Bone marrow (tissue), 2 donors: ENCODE measurements around the gene PACC1.

Experiments
- DNase-seq, 2 donors: peaks; one replicate each; lab custom pipeline; 2025; lab: John Stamatoyannopoulos, UW

The PACC1 gene

GRCh38 chr1:212414328-212415106 is at the start of gene PACC1:
Gene PACC1, minus strand, starts transcription at chr1:212414886. Its CDS starts 129 bp downstream, at chr1:212414757.
- peak; percentile 75 to 95 for DNase-seq

DNA sequence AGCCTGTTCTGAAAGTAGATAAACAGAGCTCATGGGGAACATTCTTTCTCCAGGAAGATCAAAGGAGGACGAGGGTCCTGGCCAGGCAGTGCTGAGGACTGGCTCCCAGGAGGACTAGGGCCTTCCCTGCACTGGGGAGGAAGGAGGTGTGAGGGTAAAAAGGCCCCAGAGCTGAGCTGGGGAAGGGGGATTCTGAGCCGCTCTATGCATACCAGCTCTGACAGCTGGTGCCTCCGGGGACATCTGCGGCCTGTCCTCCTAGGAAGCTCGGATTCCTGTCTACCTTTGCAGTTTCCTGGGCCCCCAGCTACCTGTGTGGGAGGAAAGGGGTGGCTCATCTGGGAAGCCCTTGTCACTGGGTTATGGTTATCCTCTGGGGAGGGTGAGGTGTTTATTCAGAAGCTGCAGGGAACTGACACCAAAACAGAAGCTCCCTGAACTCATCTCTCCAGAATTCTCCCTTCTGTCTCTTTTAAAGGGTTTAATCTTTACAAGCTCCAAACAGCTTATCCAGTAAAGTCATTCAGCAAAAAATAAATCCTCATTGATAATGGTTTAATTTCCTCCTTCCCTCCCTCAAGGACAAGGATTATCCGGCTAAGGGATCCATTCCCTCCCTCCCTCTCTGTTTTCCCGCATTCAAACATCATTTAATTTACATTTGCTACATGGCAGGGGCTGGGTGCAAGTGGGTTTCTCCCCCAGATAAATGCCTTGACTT is 49.0 kb upstream of the PACC1 start:
- no peak for DNase-seq

DNA sequence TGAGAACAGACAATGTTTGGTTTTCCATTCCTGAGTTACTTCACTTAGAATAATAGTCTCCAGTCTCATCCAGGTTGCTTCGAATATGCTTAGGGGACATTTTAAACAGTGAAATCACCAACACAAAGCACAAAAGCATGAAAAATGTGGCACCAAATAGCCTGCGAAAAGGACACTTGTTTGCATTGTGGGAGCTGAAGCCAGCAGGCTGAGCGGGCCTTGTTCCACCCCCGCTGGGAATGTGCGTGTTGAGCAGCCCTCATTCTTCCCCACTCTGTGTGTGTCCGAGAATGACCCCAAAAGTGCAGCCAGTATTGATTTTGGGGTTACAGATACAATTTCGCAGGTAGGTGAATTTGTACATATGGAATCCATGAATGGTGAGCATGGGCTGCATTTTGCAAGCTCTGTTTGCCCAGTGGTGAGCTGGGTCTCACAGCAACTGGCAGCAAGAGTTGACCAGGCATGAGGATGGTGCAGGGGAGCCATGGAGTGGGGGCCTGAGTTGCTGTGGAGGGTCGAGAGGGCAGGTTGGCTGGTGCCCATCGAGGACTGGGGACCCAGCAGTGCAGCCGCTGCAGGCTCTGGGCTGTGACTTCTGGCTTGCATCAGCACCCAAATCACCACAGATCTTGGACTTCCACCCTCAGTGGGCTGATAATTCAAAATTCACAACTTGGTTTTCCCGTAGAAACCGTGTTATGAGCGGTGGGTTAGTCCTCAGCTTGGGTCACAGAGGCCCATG is 47.4 kb upstream of the PACC1 start:
- DNase-seq = no peak

GRCh38 chr1:212460376-212460775 is 45.7 kb upstream of the PACC1 start:
- no peak for DNase-seq

- DNase-seq = no peak
Measured at GRCh38 chr1:212459656-212460055, 45.0 kb upstream of the PACC1 start.

DNA sequence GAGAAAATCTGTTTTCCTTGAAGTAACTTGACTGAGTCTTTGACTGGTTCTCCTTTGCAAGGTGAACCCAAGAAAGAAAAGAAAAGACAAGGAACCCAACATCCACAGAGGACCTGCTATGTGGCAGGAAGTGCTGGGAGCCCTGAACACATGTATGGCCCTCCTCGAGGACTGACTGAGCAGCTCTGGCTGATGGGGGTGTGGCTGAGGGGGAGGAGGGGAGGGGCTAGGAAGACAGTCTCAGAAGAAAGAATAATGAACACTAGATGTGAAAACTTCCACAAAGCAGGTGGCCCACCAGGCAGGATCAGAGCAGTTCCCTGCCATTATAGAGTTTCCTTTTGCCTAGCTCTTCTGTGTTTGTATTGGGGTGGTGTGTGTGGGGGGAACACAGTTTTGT is 44.1 kb upstream of the PACC1 start:
- no peak for DNase-seq

GRCh38 chr1:212457740-212458338 is 43.2 kb upstream of the PACC1 start:
- DNase-seq = peak; percentile 22 to 40

DNA sequence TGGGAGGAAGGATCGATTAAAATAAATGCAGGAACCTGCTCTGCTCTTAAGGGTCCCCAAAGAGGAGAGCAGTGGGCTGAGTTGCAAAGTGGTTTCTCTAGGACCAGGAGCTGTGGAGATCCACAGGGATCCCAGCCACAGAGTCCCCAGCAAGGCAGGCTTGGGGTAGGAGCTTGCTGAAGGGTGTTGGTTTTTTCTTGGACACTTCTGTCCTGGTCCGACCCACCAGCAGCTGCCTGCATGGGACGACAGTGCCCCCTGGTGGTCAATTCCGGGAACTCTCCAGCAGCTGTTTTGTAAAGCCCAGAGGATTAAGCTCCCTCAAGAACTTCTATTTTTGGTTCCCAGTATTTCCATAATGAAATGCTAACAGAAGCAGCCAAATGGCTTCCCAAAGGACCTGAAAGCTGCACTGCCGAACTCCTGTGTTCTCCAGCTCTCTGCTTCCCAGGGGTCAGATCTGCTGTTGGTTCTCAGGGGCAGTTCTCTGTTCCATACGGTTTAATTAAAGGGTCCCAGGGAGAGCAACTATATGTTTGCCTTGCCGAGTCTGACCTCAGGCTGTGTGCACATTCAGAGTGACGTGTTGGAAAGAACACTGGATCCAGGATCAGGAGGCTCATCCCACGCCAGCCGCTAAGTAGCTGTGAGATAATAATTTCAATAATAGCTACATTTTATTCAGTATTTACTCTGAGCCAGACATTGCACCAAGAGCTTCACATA is 41.3 kb upstream of the PACC1 start:
- peak; percentile 64 to 68 for DNase-seq

GRCh38 chr1:212455401-212455800 is 40.7 kb upstream of the PACC1 start:
- DNase-seq = no peak

GRCh38 chr1:212454741-212455140 is 40.1 kb upstream of the PACC1 start:
- no peak for DNase-seq

DNA sequence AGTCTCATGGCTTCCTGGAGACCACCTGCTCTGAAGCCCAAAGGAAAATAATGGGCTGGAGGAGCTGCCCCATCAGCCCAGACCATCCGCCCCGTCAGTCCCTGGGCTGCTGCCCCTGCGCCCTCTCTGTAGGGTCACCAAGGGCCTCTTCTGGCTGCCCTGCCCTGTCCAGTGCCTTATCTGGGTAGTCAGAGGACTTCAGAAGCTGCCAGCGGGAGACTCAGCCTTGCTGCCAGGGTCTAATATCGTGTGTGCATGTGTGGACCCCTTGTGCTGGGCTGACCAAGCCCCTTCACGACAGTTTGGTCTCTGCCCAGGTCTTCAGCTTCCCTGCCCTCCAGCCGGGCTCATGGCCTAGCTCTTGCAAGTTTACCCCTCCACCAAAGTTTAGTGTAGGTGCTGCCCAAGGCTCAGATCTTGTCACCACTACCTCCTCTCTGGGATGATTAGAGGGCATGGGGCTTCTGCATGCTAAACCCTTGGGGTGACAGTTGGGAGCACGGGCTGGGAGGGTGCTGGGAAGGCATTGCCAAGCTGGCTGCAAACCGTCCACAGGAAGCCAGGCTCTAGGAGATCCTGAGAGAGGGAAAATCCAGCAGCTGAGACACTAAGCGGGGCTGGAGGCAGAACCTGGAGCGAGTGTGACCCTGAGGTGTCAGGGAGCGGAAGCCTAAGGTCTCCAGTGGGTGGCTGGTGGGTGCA is 38.6 kb upstream of the PACC1 start:
- DNase-seq = no peak

DNA sequence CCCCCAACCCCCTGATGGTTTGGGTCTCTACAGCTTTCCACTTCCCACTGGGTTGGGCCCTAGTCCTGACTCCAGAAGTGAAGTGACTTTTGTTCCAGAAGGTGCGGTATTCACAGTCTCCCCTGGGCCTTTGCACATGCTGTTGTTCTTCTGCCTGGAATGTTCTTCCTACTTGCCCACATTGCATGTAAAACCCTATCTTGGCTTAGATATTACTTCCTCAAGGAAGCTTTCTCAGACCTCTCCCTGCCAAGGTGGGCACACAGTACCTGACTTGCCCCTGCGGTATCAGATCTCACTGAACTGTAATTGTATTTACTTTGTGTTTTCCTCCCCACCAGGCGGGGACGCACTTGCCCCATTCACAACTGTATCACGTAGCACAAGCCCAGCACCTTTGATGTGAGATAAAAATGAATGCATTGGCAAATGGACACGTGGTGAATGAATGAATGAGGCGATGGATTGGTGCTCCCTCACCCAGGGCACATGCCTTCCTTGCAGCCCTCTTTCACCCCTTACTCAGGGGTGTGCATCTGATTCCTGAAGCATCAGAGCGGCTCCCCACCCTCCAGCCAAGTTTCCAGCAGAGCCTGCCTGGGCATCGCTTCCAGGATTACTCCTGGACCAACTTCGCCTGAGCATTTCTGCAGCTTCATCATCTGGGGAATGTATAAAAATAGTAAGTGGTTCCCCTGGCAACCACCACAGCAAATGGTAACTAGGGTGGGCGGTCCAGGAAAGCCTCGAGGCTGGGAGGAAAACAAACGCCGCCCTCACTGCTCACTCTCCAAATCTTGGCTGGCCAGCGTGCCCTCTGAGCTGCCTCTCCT is 37.9 kb upstream of the PACC1 start:
- no peak for DNase-seq

GRCh38 chr1:212451416-212452322 is 37.0 kb upstream of the PACC1 start:
- DNase-seq = no peak

GRCh38 chr1:212450331-212450881 is 35.7 kb upstream of the PACC1 start:
- DNase-seq = no peak

DNA sequence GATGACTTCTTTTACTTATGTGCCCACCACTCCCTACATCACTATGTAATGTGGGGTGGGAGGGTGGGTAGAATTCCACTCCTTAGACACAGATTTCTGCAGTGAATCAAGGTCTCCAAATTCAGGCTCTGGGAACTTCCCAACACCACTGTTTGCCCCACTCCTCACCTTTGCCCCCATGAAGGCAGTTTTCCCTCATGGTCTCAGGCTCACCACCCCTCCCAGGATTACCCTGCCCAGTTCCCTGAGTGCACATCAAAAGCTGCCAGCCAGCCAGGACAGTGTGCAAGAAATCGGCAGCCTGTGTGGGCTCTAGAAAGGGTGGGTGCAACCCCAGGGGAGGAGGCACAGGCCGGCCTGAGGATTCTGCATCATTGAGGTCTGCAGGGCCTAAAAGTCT is 32.8 kb upstream of the PACC1 start:
- DNase-seq = no peak

GRCh38 chr1:212446333-212446732 is 31.6 kb upstream of the PACC1 start:
- DNase-seq = no peak

DNA sequence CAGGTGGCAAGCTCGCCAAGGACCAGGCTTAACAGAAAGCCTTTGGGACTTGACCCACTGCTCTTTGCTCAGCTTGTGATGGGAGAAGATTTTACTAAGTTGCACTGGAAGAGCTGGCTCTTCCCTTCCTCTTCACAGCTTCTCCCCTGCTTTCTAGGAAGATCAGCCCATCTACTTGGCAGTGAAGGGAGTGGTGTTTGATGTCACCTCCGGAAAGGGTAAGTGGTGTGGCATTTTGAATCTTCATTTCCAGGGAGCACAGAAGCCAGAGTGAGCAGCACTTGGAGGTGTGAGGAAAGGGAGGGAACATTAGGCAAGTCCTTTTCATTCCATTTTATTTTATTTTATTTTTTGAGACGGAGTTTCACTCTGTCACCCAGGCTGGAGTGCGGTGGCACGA is 27.7 kb upstream of the PACC1 start:
- DNase-seq = no peak

- no peak for DNase-seq
Measured at GRCh38 chr1:212440419-212440818, 25.7 kb upstream of the PACC1 start.

- no peak for DNase-seq
Measured at GRCh38 chr1:212438831-212439237, 24.1 kb upstream of the PACC1 start.
